GM10266 (cell line): ENCODE measurements around the gene IGF2R.
"Not testable (repeated sequence)": the region's sequence is repeated elsewhere in the genome, so short reads cannot be mapped to it uniquely, and the experiment has no call there.

ENCODE experiments used
- DNase-seq: peaks from one replicate; pipeline ENCODE4 v3.0.0; 2012; ENCODE audit errors: extremely low spot score
- CTCF ChIP-seq: IDR thresholded peaks from 2 replicates; pipeline ENCODE4 v1.5.1; 2012; ENCODE audit warnings: mild to moderate bottlenecking, low read depth; ENCODE audit not compliant: control insufficient read depth, insufficient read depth; ENCODE audit errors: missing control alignments

The IGF2R gene

DNA sequence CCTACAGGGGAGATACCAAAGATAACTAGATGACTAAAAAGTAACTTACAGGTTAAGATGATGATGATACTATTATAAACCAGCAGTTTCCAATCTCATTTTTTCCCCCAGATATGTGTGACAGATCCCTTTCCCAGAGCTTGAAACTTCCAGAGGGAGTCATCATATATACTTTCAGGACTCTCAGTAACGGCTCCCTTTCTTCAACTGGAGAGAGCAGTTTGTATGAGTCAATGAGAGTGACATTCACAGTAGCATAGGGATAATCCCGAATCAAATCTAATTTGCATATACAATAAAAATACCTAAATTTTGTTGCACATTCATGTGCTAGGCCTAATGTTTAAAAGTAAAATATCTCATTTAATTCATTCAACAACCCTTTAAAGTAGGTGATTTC is 29.7 kb downstream of the IGF2R start:
- DNase-seq, result no peak
- no peak for TF ChIP-seq CTCF

- TF ChIP-seq CTCF, result no peak
- no peak for DNase-seq
Observed at GRCh38 chr6:159999240-159999671, 30.4 kb downstream of the IGF2R start.

- no peak for TF ChIP-seq CTCF
- no peak for DNase-seq
Observed at GRCh38 chr6:160000280-160000704, 31.4 kb downstream of the IGF2R start.

- DNase-seq, result not testable (repeated sequence)
Observed at GRCh38 chr6:160000893-160001427, 32.1 kb downstream of the IGF2R start.

GRCh38 chr6:160002882-160003281 is 34.0 kb downstream of the IGF2R start:
- DNase-seq, result no peak
- TF ChIP-seq CTCF, result no peak

- no peak for TF ChIP-seq CTCF
- no peak for DNase-seq
Observed at GRCh38 chr6:160004018-160004417, 35.1 kb downstream of the IGF2R start.

- no peak for DNase-seq
- TF ChIP-seq CTCF, result no peak
Observed at GRCh38 chr6:160004419-160005175, 35.7 kb downstream of the IGF2R start.

GRCh38 chr6:160005211-160005610 is 36.3 kb downstream of the IGF2R start:
- no peak for TF ChIP-seq CTCF
- no peak for DNase-seq
